Central memory CD8-positive, alpha-beta T cell (primary cell): ENCODE results near the gene MAGI1.
"Not testable (repeated sequence)": the region's sequence is repeated elsewhere in the genome, so short reads cannot be mapped to it uniquely, and the experiment has no call there.

ENCODE experiments used
- ATAC-seq: fragments of 150-1000 bp; cut with Tn5 transposase; replicated peaks from 2 replicates; pipeline ENCODE4 v1.10.0; 2022; ENCODE audit warnings: mild to moderate bottlenecking, moderate FRiP score, moderate number of reproducible peaks; ENCODE audit not compliant: poor library complexity, severe bottlenecking; ENCODE audit errors: extremely low read depth
- DNase-seq, 2 donors: peaks; one replicate each; pipeline ENCODE4 v3.0.0; 2021; ENCODE audit warnings: low spot score in 2 of 2
- H3K27ac Mint-ChIP-seq: one replicate; pipeline ENCODE4 v1.8.0; 2022; ENCODE audit warnings: low read depth, mild to moderate bottlenecking, moderate library complexity, mixed read lengths
- H3K27me3 Mint-ChIP-seq: one replicate; pipeline ENCODE4 v1.8.0; 2022; ENCODE audit warnings: mixed read lengths
- H3K36me3 Mint-ChIP-seq: one replicate; pipeline ENCODE4 v1.8.0; 2022; ENCODE audit warnings: mild to moderate bottlenecking, moderate library complexity, mixed read lengths; ENCODE audit not compliant: insufficient read depth
- H3K4me1 Mint-ChIP-seq: one replicate; pipeline ENCODE4 v1.8.0; 2022; ENCODE audit warnings: mixed read lengths
- H3K4me3 Mint-ChIP-seq: one replicate; pipeline ENCODE4 v1.8.0; 2022; ENCODE audit warnings: mild to moderate bottlenecking, moderate library complexity, mixed read lengths
- H3K9me3 Mint-ChIP-seq: one replicate; pipeline ENCODE4 v1.8.0; 2022; ENCODE audit warnings: mixed read lengths

Gene MAGI1

DNA sequence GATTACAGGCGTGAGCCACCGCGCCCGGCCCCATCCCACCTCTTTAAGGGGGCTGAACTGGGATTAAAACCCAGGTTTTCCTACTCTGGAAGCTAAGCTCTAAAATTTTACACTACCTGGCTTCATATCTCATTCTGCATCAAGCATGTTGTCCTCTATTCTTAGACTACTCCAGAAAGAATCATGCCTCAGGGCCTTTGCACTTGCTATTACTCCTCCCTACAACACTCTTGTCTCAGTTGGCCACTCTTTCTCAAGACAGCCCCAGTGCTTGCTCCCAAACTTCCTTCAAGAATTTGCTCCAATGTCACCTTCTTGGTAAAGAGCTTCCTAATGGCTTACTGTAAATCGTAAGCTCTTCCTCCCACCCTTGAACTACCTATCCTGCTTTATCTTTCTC lies 521.7 kb downstream of the MAGI1 start:
- H3K9me3 Mint-ChIP-seq: no peaks in the 10 kb centered on the region
- H3K27ac Mint-ChIP-seq: no peak overlapping the region
- no peaks in the 10 kb centered on the region for H3K4me1 Mint-ChIP-seq
- no peak overlapping the region for H3K4me3 Mint-ChIP-seq
- ATAC-seq (no peak), DNase-seq (no peak)
- H3K36me3 Mint-ChIP-seq: no peaks in the 10 kb centered on the region
- H3K27me3 Mint-ChIP-seq: no peaks in the 10 kb centered on the region

- not testable (repeated sequence) for DNase-seq, H3K27ac Mint-ChIP-seq, H3K4me3 Mint-ChIP-seq, H3K36me3 Mint-ChIP-seq, H3K4me1 Mint-ChIP-seq, H3K27me3 Mint-ChIP-seq, ATAC-seq, H3K9me3 Mint-ChIP-seq
Observed at GRCh38 chr3:65514317-65514716, 524.4 kb downstream of the MAGI1 start.

GRCh38 chr3:65509423-65509794 lies 529.3 kb downstream of the MAGI1 start:
- not testable (repeated sequence) for H3K9me3 Mint-ChIP-seq, ATAC-seq, H3K27me3 Mint-ChIP-seq, H3K27ac Mint-ChIP-seq, H3K36me3 Mint-ChIP-seq, DNase-seq, H3K4me3 Mint-ChIP-seq, H3K4me1 Mint-ChIP-seq

DNA sequence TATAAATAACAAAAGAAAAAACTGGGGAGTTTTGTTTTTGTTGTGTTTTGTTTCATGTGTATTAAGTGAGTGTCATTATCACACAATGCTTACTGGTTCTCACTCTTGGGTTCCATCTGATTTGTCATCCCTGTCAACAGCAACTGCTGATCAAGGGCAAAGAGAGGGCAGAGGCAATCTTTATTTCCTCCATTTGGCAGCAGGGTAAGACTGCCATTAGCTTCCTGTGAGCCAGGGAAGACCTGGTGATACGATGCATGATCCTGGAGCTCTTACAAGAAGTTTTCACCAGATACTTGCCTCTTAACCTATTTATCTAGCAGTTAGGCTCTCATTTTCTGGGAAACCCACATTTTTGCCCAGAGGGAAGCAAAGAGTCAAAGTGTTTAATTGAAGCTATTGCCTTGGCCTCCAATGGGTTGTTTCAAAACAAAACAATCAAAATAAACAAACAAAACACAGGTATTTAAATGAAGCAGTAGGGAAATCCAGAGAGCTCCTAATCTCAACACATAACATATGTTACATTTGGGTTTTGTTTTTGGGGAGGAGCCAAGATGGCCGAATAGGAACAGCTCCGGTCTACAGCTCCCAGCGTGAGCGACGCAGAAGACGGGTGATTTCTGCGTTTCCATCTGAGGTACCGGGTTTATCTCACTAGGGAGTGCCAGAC lies 529.8 kb downstream of the MAGI1 start:
- H3K9me3 Mint-ChIP-seq: peaks cover 5% of the 10 kb centered on the region
- no peaks in the 10 kb centered on the region for H3K4me1 Mint-ChIP-seq

GRCh38 chr3:65507437-65507836 lies 531.3 kb downstream of the MAGI1 start:
- Mint-ChIP-seq H3K27me3 (no peaks in the 10 kb centered on the region), H3K27ac (no peak overlapping the region), H3K9me3 (peaks cover 5% of the 10 kb centered on the region), H3K4me1 (no peaks in the 10 kb centered on the region), H3K36me3 (no peaks in the 10 kb centered on the region), H3K4me3 (no peak overlapping the region)
- no peak for DNase-seq
- no peak for ATAC-seq

More for the DNA sequence above, 529.8 kb downstream of the MAGI1 start:
- no peaks in the 10 kb centered on the region for H3K36me3 Mint-ChIP-seq
- no peak overlapping the region for H3K27ac Mint-ChIP-seq
- no peaks in the 10 kb centered on the region for H3K27me3 Mint-ChIP-seq
- no peak for ATAC-seq
- no peak for DNase-seq
- no peak overlapping the region for H3K4me3 Mint-ChIP-seq

- ATAC-seq: no peak
- Mint-ChIP-seq H3K4me3 (no peak overlapping the region), H3K4me1 (no peaks in the 10 kb centered on the region), H3K27ac (no peak overlapping the region), H3K9me3 (peaks cover 11% of the 10 kb centered on the region), H3K27me3 (no peaks in the 10 kb centered on the region), H3K36me3 (no peaks in the 10 kb centered on the region)
- DNase-seq: no peak
Observed at GRCh38 chr3:65503776-65504175, 534.9 kb downstream of the MAGI1 start.

GRCh38 chr3:65502526-65502925 lies 536.2 kb downstream of the MAGI1 start:
- ATAC-seq: no peak
- no peaks in the 10 kb centered on the region for H3K27me3 Mint-ChIP-seq

DNA sequence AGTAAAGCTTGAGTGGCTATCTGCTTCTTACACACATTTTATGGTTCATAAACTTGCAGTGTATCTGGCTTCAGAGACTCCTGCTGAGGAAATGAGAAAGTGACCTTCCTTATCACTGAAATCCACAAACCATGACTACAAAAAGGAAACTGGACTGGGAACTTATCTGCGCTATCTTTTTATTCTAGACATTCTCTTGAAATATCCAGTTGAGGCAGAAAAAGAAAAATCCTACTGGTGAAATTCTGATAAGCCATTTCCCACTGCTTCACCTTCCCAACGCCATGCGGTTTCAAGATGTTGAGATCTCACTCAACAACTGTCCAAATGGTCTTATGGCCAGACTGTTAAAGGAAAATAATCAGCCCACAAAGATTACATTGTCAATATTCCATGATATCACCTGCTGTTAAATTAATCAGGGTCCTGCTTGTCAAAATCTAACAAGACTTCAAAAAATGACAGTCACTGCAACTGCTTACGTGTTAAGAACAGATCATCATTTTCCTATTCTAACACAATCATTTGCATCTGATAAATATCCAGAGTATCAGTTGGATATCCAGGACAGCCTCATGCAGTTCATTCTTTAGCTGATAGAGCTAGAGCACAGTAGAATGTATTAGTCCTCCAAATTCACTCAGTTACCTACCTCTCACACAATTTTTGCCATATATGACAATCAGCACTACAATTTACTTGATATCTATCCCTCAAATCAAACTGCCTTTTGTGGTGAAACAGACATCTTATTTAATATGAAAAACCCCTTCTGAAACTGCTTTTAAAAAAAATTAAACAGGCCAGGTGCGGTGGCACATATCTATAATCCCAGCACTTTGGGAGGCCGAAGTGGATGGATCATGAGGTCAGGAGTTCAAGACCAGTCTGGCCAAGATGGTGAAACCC lies 538.1 kb downstream of the MAGI1 start:
- DNase-seq (no peak), ATAC-seq (no peak)
- Mint-ChIP-seq H3K27me3 (no peaks in the 10 kb centered on the region), H3K9me3 (peaks cover 14% of the 10 kb centered on the region), H3K4me3 (no peak overlapping the region), H3K27ac (no peak overlapping the region), H3K4me1 (no peaks in the 10 kb centered on the region), H3K36me3 (no peaks in the 10 kb centered on the region)

More at GRCh38 chr3:65502526-65502925, 536.2 kb downstream of the MAGI1 start:
- Mint-ChIP-seq H3K4me3 (no peak overlapping the region), H3K36me3 (no peaks in the 10 kb centered on the region), H3K9me3 (peaks cover 11% of the 10 kb centered on the region), H3K4me1 (no peaks in the 10 kb centered on the region), H3K27ac (no peak overlapping the region)
- DNase-seq: no peak

DNA sequence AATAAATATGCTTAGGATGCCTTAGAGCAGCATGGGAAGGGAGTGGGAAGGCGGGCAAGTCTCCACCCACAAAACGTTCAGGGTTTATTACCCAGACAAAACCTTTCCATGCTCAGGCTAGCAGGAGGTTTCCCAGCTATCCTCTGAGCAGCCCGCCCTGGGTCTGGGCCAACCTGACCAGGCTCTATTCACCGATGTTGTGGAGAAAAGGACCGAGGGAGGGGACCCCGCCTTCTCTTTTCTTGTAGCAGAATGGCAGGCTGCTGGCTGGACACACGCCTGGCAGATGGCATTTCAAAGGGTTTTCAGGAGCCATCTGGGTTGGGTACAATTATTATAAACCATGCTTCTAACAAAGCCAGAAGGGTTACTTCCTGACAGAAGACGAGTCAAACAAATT lies 540.9 kb downstream of the MAGI1 start:
- Mint-ChIP-seq H3K4me1 (no peaks in the 10 kb centered on the region), H3K9me3 (peaks cover 17% of the 10 kb centered on the region), H3K36me3 (no peaks in the 10 kb centered on the region), H3K4me3 (no peak overlapping the region), H3K27ac (no peak overlapping the region), H3K27me3 (no peaks in the 10 kb centered on the region)
- ATAC-seq (no peak), DNase-seq (no peak)

DNA sequence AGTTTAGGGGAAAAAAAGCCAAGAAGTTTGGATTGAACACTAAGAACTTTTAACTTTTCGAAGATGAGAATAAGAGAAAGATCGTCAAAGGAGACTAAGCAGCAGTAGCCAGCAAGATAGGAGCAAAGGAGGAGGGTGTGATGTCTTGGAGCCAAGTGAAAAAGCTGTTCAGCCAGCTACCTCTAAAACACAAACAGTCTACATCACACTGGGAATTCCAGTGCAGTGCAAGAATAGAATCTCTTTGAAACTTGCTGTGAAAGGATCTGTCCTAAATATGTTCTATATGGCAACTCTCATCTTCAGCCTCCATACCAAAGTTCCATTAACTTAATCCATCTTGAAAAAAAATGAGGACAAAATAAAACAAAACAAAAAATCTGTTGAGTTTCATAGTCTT lies 541.5 kb downstream of the MAGI1 start:
- DNase-seq (no peak), ATAC-seq (no peak)
- no peaks in the 10 kb centered on the region for H3K4me1 Mint-ChIP-seq
- no peak overlapping the region for H3K27ac Mint-ChIP-seq
- no peaks in the 10 kb centered on the region for H3K36me3 Mint-ChIP-seq
- H3K9me3 Mint-ChIP-seq: peaks cover 18% of the 10 kb centered on the region
- no peaks in the 10 kb centered on the region for H3K27me3 Mint-ChIP-seq
- H3K4me3 Mint-ChIP-seq: no peak overlapping the region

DNA sequence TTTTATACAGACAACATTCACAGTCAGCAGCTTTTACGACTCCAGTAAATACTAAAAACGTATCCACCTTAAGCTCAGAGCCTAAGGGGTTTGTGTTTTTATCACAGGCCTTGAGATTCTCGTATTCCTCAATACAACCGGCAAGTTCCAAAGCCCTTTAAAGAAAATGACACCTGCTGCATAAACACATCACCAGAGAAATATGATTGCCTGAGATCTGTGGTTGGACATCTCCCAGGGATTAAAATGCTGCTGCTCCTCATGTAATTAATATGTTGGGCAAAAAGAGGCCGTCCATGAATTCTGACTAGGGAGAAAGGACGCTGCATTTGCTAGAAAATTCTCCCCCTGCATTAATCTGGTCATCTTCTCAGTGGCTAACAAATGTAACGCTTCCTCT lies 544.8 kb downstream of the MAGI1 start:
- Mint-ChIP-seq H3K36me3 (no peaks in the 10 kb centered on the region), H3K4me3 (no peak overlapping the region), H3K4me1 (no peaks in the 10 kb centered on the region), H3K9me3 (peaks cover 20% of the 10 kb centered on the region), H3K27ac (no peak overlapping the region), H3K27me3 (no peaks in the 10 kb centered on the region)
- ATAC-seq (no peak), DNase-seq (no peak)

DNA sequence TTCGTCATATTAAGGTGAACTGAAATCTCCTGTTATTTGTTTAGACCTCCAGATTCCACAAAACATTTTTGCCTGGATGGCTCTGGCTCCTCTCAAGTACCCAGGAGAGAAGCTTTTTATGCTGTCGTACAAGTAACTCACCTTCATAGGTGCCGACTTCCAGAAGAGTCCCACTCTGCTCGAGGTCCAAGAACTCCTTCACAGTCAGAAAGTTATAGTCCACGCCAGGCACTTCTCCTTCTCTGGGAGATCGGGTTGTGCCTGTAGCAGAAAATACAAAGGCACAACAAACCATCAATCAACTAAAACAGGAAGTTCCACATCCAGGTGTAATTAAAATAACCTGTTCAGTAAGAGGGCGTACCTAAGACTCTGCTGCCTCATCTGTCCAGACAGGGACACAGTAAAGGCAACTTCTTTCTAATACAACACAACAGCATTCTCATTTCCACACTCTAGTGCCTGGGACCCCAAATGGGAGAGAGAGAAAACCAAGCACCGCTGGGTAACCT lies 545.3 kb downstream of the MAGI1 start:
- no peak overlapping the region for H3K4me3 Mint-ChIP-seq
- H3K27me3 Mint-ChIP-seq: no peaks in the 10 kb centered on the region
- no peak overlapping the region for H3K27ac Mint-ChIP-seq
- H3K9me3 Mint-ChIP-seq: peaks cover 20% of the 10 kb centered on the region
- DNase-seq: no peak
- ATAC-seq: no peak
- H3K4me1 Mint-ChIP-seq: no peaks in the 10 kb centered on the region
- no peaks in the 10 kb centered on the region for H3K36me3 Mint-ChIP-seq

- Mint-ChIP-seq H3K4me1 (no peaks in the 10 kb centered on the region), H3K27ac (no peak overlapping the region), H3K27me3 (no peaks in the 10 kb centered on the region), H3K9me3 (peaks cover 19% of the 10 kb centered on the region), H3K36me3 (no peaks in the 10 kb centered on the region), H3K4me3 (no peak overlapping the region)
- no peak for ATAC-seq
- no peak for DNase-seq
Observed at GRCh38 chr3:65492249-65492648, 546.5 kb downstream of the MAGI1 start.
